Amygdala (tissue), 56 donors: ENCODE measurements around the gene FBXO9.

ENCODE experiments used
- DNase-seq, 56 donors: peaks; one replicate each; lab custom pipeline; 2025; lab: John Stamatoyannopoulos, UW

Gene FBXO9

GRCh38 chr6:53130569-53131290 is 65.5 kb downstream of the FBXO9 start:
- DNase-seq = peak in 4 of 56 donors; percentile 2 to 30 (median 6)

GRCh38 chr6:53133961-53134360 is 68.8 kb downstream of the FBXO9 start:
- DNase-seq = peak in 1 of 56 donors; percentile 2

GRCh38 chr6:53134601-53135235 is 69.5 kb downstream of the FBXO9 start:
- DNase-seq = no peak

GRCh38 chr6:53136000-53136609 is 70.9 kb downstream of the FBXO9 start:
- no peak for DNase-seq

GRCh38 chr6:53139841-53140413 is 74.7 kb downstream of the FBXO9 start:
- no peak for DNase-seq

GRCh38 chr6:53142810-53143209 is 77.6 kb downstream of the FBXO9 start:
- DNase-seq = no peak

GRCh38 chr6:53143710-53144109 is 78.5 kb downstream of the FBXO9 start:
- no peak for DNase-seq

- DNase-seq = no peak
These were observed 79.6 kb downstream of the FBXO9 start for GRCh38 chr6:53144802-53145201.

- DNase-seq = no peak
These were observed 83.5 kb downstream of the FBXO9 start, which contains the start of gene GCM1 for GRCh38 chr6:53148684-53149083. Gene GCM1 (minus strand): TSS chr6:53148841. CDS start chr6:53145632, 3,209 bp downstream.
